HCEC 1CT (cell line): ENCODE measurements around the gene RIMBP2.
"Not testable (repeated sequence)": the region's sequence is repeated elsewhere in the genome, so short reads cannot be mapped to it uniquely, and the experiment has no call there.

Experiments used
- DNase-seq: peaks from one replicate; pipeline ENCODE4 v3.0.0-alpha.2; 2017

The RIMBP2 gene

GRCh38 chr12:130703733-130704375, 12.2 kb downstream of the RIMBP2 start:
- no peak for DNase-seq

- DNase-seq = no peak
These were observed 12.9 kb downstream of the RIMBP2 start for GRCh38 chr12:130702966-130703732.

- DNase-seq = no peak
These were observed 14.7 kb downstream of the RIMBP2 start for GRCh38 chr12:130701402-130701744.

- no peak for DNase-seq
These were observed 15.4 kb downstream of the RIMBP2 start for GRCh38 chr12:130700492-130701401.

- DNase-seq = no peak
These were observed 18.0 kb downstream of the RIMBP2 start for GRCh38 chr12:130698106-130698505.

GRCh38 chr12:130696379-130697100, 19.6 kb downstream of the RIMBP2 start:
- DNase-seq = no peak

- no peak for DNase-seq
These were observed 21.0 kb downstream of the RIMBP2 start for GRCh38 chr12:130695061-130695460.

- no peak for DNase-seq
These were observed 26.4 kb downstream of the RIMBP2 start for GRCh38 chr12:130689408-130690405.

GRCh38 chr12:130688999-130689398, 27.1 kb downstream of the RIMBP2 start:
- DNase-seq = not testable (repeated sequence)

- DNase-seq = no peak
These were observed 28.0 kb downstream of the RIMBP2 start for GRCh38 chr12:130687796-130688778.

GRCh38 chr12:130687190-130687589, 28.9 kb downstream of the RIMBP2 start:
- DNase-seq = no peak

GRCh38 chr12:130686511-130686991, 29.5 kb downstream of the RIMBP2 start:
- no peak for DNase-seq

- no peak for DNase-seq
These were observed 30.2 kb downstream of the RIMBP2 start for GRCh38 chr12:130685850-130686249.

- DNase-seq = no peak
These were observed 30.8 kb downstream of the RIMBP2 start for GRCh38 chr12:130685250-130685787.

- no peak for DNase-seq
These were observed 32.3 kb downstream of the RIMBP2 start for GRCh38 chr12:130683811-130684210.

GRCh38 chr12:130683080-130683479, 33.0 kb downstream of the RIMBP2 start:
- no peak for DNase-seq

GRCh38 chr12:130680451-130680990, 35.6 kb downstream of the RIMBP2 start:
- no peak for DNase-seq

GRCh38 chr12:130677957-130678558, 38.0 kb downstream of the RIMBP2 start:
- DNase-seq = no peak

- no peak for DNase-seq
These were observed 40.3 kb downstream of the RIMBP2 start for GRCh38 chr12:130675791-130676190.
